Activated naive CD4-positive, alpha-beta T cell treated with anti-CD3 and anti-CD28 coated beads, Interleukin-2, amount 50 U/mL, for 72 hours (primary cell): ENCODE data around the gene HES4. TPM values are rescaled to one million over a fixed set of nuclear protein-coding genes. Genes with fewer than 3 reads are reported as not detected.
A peak's percentile ranks its signal among the peaks of the same experiment; 100 is the strongest.
"Not testable (repeated sequence)": the region's sequence is repeated elsewhere in the genome, so short reads cannot be mapped to it uniquely, and the experiment has no call there.

Experiments used
- ATAC-seq, 2 donors: fragments of 150-1000 bp; cut with Tn5 transposase; 2 replicates each; pipeline ENCODE4 v1.10.0; 2021; ENCODE audit warnings: mild to moderate bottlenecking in 2 of 2, moderate library complexity in 2 of 2
- DNase-seq, 2 donors: peaks; one replicate each; pipeline ENCODE4 v3.0.0; 2021 to 2022; ENCODE audit warnings: low spot score in 2 of 2
- H3K27ac Mint-ChIP-seq, 2 donors: one replicate each; pipeline ENCODE4 v1.8.0; 2022; ENCODE audit warnings: mild to moderate bottlenecking in 2 of 2, mixed read lengths in 2 of 2
- H3K36me3 Mint-ChIP-seq, 2 donors: one replicate each; pipeline ENCODE4 v1.8.0; 2022; ENCODE audit warnings: mixed read lengths in 2 of 2
- H3K9me3 Mint-ChIP-seq, 2 donors: one replicate each; pipeline ENCODE4 v1.8.0; 2022; ENCODE audit warnings: mixed read lengths in 2 of 2
- total RNA-seq, 2 donors: library from RNA; stranded (reverse); gene quantifications; one replicate each; pipeline ENCODE4 v1.2.3, GENCODE V29; 2022

The HES4 gene
- total RNA-seq, 2 donors from 2014 or later, result 3.2 to 4.4 TPM

GRCh38 chr1:1037366-1038327, 37.8 kb upstream of the HES4 start:
- ATAC-seq, result no peak
- no peaks in the 10 kb centered on the region for H3K9me3 Mint-ChIP-seq
- no peak overlapping the region for H3K27ac Mint-ChIP-seq
- DNase-seq, result no peak
- H3K36me3 Mint-ChIP-seq, result no peaks in the 10 kb centered on the region

DNA sequence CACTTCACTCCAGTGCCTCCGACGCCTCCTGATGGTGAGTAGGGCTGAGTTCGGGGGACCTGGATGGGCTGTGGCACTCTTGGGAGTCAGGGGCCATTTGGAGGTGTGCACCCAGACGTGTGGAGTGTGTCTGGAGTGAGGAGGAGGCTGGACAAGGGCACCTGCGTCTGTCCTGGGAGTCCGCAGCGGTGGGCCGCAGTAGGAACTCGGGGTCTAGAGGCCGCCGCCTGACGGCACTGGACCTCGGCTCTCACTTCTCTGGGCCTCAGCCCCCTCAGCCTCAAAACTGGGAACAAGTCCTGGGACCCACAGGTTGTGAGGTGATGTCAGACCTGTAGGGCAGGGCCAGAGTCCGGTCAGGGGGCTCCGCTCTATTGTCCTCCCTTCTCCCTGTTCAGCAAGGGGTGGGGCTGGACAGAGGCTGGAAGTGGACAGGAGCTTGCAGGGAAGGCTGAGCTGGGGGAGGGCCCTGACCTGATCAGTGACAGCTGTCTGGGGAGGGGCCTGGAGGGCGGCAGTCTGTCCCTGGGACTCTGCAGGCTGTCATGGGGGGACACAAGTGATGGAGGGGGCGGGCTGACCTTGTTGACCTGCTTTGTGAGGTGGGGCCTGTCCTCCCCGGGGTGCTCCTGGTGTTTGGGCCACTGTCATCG, 35.5 kb upstream of the HES4 start:
- no peaks in the 10 kb centered on the region for H3K36me3 Mint-ChIP-seq
- H3K9me3 Mint-ChIP-seq, result no peaks in the 10 kb centered on the region
- no peak overlapping the region for H3K27ac Mint-ChIP-seq
- ATAC-seq, result no peak
- DNase-seq, result no peak

DNA sequence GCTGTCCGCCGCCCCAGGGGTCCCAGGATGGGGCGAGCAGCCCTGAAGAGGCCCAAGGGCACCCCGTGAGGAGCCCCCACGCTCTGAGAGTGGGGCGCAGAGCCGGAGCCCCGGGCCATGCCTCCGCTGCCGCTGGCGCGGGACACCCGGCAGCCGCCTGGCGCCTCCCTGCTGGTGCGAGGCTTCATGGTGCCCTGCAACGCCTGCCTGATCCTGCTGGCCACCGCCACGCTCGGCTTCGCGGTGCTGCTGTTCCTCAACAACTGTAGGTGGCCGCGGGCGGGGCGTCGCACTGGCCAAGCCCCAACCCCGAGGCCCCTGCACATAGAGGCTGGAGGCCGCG, 34.5 kb upstream of the HES4 start:
- no peak for DNase-seq
- Mint-ChIP-seq H3K27ac (no peak overlapping the region), H3K9me3 (no peaks in the 10 kb centered on the region)

GRCh38 chr1:1033731-1034438, 34.0 kb upstream of the HES4 start:
- no peak overlapping the region for H3K27ac Mint-ChIP-seq
- ATAC-seq (peak; percentile 10 to 21), DNase-seq (no peak)
- H3K9me3 Mint-ChIP-seq, result no peaks in the 10 kb centered on the region
- H3K36me3 Mint-ChIP-seq, result no peaks in the 10 kb centered on the region

More for the DNA sequence above, 34.5 kb upstream of the HES4 start:
- no peak for ATAC-seq
- H3K36me3 Mint-ChIP-seq, result no peaks in the 10 kb centered on the region

GRCh38 chr1:1033009-1033587, 33.2 kb upstream of the HES4 start:
- peak; percentile 95 to 99 for DNase-seq
- peak; percentile 96 for ATAC-seq
- no peaks in the 10 kb centered on the region for H3K9me3 Mint-ChIP-seq
- H3K27ac Mint-ChIP-seq, result no peak overlapping the region
- no peaks in the 10 kb centered on the region for H3K36me3 Mint-ChIP-seq

GRCh38 chr1:1032424-1032823, 32.5 kb upstream of the HES4 start:
- DNase-seq (no peak), ATAC-seq (no peak)
- no peaks in the 10 kb centered on the region for H3K36me3 Mint-ChIP-seq
- no peaks in the 10 kb centered on the region for H3K9me3 Mint-ChIP-seq
- peak overlapping the region; percentile 36 to 74 for H3K27ac Mint-ChIP-seq

DNA sequence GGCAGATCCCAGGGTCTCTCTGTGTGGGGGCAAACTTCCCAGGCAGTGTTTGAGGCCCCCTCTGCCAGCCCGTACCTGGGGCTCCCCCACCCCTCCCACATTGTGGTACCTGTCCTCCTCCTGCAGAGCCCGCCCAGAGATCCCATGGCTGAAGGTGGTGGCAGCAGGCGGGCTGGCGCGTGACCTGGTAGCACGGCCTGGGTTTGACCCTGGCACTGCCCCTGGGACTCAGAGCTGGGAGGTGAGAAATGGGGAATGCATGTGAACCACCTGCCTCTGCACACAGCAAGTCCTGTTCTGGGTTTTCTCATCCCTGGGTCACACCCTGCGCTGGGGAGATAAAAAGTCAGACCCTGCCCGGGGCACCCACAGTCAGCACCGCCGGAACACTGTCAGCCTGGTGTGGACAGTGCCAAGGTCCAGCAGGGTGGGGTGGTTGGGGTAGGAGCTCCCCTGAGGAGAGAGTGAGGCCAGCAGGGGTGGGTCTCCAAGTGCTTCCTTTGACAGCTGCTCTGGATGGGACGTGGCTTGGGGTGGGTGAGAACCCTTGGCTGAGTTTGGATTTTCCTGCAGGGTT, 31.9 kb upstream of the HES4 start:
- Mint-ChIP-seq H3K36me3 (no peaks in the 10 kb centered on the region), H3K27ac (peak overlapping the region in 1 of 2 donors; percentile 74), H3K9me3 (no peaks in the 10 kb centered on the region)
- no peak for ATAC-seq
- no peak for DNase-seq

- not testable (repeated sequence) for H3K27ac Mint-ChIP-seq, ATAC-seq, H3K9me3 Mint-ChIP-seq, DNase-seq, H3K36me3 Mint-ChIP-seq
These were observed 31.2 kb upstream of the HES4 start for GRCh38 chr1:1030867-1031658.

DNA sequence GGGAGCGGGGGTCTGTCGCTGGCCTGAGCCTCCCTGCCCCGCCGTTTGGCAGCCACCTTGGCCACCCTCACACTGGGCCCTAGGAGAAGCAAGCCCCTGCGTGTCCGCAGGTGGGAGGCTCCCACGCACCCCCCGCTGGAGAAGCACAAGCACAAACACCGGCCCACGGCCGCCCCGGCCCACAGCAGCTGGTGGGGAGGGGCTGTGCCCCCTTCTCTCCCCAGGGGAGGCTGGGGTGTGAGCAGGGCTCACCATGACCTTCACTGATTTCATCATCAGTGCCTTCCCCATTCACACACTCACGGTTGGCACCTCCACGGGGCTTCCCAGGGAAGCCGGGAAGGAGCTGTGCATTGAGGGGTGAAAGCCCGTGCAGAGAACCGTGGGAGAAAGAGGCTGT, 27.9 kb upstream of the HES4 start:
- no peaks in the 10 kb centered on the region for H3K36me3 Mint-ChIP-seq
- DNase-seq, result no peak
- no peak for ATAC-seq
- no peaks in the 10 kb centered on the region for H3K9me3 Mint-ChIP-seq
- H3K27ac Mint-ChIP-seq, result no peak overlapping the region

- Mint-ChIP-seq H3K9me3 (no peaks in the 10 kb centered on the region), H3K27ac (no peak overlapping the region), H3K36me3 (no peaks in the 10 kb centered on the region)
- DNase-seq (no peak), ATAC-seq (no peak)
These were observed 26.9 kb upstream of the HES4 start for GRCh38 chr1:1026599-1027413.

GRCh38 chr1:1025730-1026129, 25.8 kb upstream of the HES4 start:
- no peak for DNase-seq
- no peaks in the 10 kb centered on the region for H3K36me3 Mint-ChIP-seq
- no peaks in the 10 kb centered on the region for H3K9me3 Mint-ChIP-seq
- no peak for ATAC-seq
- no peak overlapping the region for H3K27ac Mint-ChIP-seq

DNA sequence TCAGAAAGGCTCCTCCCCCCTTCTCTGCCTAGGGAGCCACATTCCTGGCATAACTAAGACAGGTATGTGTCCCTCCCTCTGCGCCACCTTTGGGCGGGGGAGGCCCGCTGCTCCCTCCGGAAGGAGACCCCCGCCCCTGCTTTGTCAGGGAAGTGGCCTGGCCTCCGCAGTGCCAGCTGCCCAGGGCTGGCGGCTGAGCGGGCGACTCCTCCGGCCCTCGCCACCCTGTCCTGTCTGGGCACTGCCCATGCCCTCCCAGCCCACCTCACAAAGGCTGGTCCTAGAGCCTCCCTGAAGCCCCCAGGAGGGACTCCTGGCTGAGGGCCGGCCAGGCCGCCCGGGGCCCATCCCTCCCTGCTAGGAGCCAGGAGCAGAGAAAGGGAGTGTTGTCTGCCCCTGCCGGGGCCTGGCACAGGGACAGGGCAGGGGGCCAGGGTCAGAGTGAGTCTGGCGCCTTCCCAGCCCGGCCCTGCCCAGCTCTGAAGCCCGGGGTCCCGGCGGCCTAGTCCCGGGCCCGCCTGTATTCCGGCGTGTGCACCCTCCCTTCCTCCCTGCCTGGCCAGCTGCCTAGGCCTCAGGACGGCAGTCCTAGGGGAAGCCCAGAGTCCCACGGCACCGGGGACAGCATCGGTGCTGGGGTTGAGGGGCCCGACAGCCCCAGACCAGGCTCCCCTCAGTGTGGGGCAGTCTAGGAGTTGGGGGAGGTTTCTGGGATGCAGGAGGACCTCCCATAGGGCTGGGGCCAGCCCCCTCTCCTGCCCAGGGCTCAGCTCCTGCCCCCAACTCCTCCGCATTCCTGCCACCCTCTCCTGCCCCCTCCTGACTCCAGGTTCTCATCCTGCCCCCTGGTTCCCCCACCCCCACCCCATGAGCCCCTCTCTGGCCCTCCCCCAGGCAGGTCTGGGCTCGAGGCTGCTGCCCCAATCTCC, 25.1 kb upstream of the HES4 start:
- Mint-ChIP-seq H3K27ac (no peak overlapping the region), H3K9me3 (no peaks in the 10 kb centered on the region), H3K36me3 (no peaks in the 10 kb centered on the region)
- DNase-seq, result no peak
- ATAC-seq, result no peak

DNA sequence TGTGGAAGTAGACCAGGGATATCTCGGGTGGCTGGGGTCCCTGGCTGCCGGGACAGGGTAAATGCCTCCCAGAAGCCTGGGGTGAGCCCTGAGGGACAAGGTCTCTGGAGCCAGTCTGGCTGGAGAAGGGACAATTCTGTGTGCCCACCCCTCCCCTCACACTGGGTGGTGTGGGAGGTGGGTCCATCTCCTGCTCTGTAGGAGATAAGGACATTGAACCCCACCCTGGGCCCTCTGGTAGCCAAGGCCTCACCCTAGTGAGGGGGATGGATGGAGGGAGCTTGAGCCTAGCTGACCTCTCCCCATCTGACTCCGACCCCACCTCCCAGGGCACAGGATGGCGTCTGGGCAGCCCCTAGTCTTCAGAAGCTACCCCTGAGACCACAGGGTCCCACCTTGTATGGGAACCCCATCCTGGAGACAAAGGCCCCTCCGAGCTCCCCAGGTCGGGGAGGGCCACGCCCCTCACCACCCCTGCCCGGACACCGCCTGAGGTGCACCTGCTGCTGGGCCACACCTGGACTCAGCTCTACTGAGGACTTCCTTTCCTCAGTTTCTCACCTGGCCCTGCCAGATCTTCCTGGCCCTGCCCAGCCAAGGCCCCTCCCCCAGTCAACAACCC, 24.4 kb upstream of the HES4 start:
- ATAC-seq, result no peak
- DNase-seq, result no peak
- Mint-ChIP-seq H3K9me3 (no peaks in the 10 kb centered on the region), H3K36me3 (no peaks in the 10 kb centered on the region), H3K27ac (no peak overlapping the region)

- DNase-seq (no peak), ATAC-seq (no peak)
- Mint-ChIP-seq H3K36me3 (no peaks in the 10 kb centered on the region), H3K9me3 (no peaks in the 10 kb centered on the region), H3K27ac (no peak overlapping the region)
These were observed 23.8 kb upstream of the HES4 start for GRCh38 chr1:1023700-1024099.
